NCI-H446 treated with DMSO at 0.1 percent for 48 hours (cell line): ENCODE measurements around the gene IQCM.

Experiments used
- DNase-seq: peaks from one replicate; lab custom pipeline; 2025; lab: John Stamatoyannopoulos, UW

IQCM gene

GRCh38 chr4:149781150-149781549, 34.5 kb downstream of the IQCM start:
- no peak for DNase-seq

GRCh38 chr4:149768477-149768876, 47.2 kb downstream of the IQCM start:
- no peak for DNase-seq

DNA sequence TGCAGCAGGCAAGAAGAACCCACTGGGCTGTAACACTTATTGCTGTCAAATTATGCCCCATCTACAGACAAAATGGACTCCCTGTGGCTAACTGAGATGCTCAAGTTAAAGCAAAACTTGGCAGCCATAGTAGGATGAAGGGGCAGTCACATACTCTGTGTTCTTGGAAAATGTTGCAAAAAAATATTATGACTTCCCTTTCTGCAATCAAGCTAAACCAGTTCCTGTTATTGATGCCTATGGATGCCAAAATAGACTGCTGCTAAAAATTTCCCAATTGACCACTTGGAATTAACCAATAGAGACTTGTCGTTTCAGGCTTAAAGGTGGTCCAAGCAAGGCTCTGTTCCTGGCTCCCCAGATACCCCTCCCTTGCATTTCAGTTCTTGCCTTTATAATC, 49.5 kb downstream of the IQCM start:
- DNase-seq, result no peak

DNA sequence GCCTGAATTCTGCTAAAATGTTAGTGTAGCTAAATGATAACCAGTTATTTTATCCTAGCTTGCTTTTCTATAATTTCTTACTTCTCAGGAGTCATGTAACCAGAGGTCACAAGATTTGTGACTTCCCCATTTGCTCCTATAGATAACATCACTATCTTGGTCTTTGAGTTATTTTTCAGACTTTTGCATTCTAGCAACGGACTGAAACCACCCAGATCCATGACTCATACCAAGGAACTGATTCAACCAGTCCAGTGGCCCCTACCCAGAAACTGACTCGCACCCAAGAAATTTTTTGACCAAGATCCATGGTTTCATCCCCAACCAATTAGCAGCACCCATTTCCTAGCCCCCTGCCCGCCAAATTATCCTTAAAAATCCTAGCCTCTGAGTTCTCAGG, 50.0 kb downstream of the IQCM start:
- DNase-seq, result no peak

DNA sequence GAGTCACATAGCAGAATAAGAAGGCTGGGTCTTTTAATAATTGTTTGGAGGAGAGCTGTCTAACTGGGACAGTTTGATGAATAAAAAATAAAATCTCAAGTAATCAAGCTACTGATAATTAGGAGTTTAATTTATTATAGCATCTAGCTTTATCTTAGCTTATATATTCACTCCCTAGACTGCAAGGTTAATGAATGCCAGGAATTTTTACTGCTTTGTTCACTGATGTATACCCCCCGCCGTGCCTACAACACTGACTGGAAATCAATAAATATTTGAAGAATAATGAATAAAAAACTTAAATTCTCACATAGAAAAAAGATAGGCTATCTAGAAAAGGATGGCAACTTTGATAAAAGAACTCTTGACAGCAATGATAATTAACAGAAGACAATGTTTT, 59.7 kb downstream of the IQCM start:
- DNase-seq, result no peak

GRCh38 chr4:149754526-149754925, 61.1 kb downstream of the IQCM start:
- DNase-seq, result no peak

DNA sequence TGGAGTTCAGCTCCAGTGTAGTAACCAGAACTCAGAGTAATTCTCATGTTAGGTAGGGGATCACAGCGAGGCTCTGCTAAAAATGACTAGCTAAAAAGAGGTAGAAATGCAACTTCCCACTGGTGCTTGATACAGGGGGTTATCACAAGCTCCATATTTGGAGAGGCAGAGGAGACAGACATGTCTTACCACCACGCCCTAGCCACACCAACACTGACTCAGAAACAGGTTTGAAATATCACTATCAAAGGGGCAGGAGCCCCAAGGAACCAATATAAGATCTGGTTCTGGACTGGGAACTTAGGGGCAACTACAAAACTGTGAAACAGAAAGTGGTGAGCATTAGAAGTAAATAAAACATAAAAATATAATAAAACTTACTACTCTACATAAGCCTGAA, 62.9 kb downstream of the IQCM start:
- DNase-seq, result no peak

DNA sequence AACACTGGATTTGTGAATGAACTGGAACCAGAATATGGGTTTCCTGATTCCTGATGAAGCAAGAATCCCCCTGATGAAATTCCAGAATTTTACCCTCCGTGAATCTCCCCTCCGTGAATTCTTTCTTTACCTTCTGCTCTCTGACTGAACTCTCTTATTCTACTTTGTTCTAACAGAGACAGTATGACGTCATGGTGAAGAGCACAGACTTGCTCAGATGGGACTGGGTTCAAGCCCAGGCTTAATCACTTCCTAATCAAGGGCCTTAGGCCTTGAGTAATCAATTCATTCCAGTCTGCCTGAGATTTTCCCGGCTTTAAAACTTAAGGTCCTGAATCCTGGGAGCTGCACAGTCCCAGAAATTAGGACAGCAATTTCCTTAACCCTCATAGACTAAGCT, 64.5 kb downstream of the IQCM start:
- DNase-seq, result no peak

DNA sequence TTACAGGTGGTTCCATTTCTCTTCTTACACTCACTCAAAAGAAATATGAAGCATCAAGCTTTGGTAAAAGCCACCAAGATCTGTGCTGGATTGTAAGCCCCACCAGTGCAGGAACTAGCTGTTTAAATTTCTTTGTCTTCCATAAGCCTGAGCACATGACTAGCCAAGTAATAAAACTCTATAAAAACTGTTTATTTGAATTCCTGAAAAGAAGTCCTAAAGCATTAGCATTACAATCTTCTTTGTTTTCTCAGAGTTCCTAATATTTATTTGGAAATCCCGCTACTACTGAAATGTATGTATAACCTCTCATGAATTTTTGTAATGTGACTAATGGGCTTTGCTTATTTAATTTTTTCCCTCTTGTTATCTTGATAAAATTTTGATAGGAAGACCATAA, 65.9 kb downstream of the IQCM start:
- DNase-seq, result no peak

DNA sequence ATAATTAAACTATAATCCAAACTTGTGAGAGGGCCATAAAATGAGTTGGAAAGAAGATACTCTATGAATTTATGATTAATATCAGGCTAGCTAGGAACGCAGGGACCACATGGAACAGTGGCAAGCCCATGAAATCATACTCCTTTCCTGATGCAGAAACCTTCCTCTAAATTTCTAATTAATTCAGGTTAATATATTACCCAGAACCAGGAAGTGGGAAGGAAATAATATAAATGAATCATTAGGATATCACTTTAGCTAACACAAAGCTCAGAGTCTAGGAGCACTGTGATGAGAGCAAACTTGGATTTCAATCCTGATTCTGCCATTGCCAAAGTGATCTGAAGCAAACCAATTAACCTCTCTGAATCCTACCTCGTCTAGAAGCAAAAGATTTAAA, 68.0 kb downstream of the IQCM start:
- no peak for DNase-seq

DNA sequence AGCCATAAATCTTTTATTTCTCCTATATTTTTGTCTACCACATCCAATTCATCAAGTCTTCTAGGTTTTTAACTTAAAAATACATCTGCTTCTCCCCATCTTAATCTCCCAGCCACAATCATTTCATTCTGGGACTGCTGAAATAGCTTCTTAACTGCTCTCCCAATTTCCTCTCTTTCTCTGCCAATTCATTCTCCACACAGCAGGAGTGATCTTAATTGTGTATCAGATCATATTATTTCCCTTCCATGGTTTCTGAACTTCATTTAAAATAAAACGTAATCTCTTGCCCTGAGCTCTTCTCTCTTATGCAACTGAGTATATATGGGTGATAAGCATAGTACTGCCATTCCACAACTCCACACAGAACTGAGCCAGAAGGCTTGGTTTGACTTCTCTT, 69.4 kb downstream of the IQCM start:
- DNase-seq, result no peak

DNA sequence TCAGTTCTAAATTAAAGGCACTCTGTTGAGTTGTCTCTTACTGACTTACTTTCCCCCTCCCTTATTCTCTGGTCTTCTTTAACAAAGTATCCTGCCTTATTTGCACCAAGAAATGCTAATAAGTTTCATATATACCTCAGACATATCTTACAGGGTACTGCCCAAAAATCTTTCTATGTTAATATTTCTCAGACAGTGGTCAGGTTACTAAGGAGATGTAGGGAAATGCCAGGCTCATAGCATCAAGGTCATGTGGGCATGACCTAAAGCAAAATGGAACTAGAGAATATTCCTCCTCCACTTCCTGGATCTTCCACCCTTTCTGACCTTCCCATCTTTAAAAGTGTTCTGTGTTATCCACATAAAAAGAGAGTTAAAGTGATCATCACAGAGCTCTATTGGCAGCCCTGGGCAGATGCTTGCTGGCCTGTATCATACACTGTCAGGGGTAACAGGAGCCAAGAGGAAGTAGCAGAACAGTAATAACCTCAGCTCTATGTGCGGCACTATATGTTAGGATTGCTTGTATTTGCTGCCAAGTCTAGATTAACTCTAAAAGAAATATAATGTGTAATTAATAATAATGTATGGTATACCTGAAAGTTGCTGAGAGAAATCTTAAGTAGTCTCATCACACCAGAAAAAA, 74.3 kb downstream of the IQCM start:
- no peak for DNase-seq

- DNase-seq, result no peak
Observed at GRCh38 chr4:149738156-149738555, 77.5 kb downstream of the IQCM start.

DNA sequence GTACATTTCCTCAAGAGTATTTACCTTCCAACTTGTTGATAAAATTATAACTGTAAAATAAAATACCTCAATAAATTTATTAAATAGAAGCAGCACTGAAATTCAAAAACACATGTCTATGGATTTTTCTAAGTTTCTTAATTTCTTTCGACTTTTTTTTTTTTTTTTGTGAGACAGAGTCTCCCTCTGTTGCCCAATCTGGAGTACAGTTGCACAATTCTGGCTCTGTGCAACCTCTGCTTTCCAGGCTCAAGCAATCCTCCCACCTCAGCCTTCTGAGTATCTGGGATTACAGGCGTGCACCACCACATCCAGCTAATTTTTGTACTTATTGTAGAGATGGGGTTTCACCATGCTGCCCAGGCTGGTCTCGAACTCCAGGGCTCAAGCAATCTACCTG, 79.8 kb downstream of the IQCM start:
- no peak for DNase-seq

- DNase-seq, result no peak
Observed at GRCh38 chr4:149728444-149728843, 87.2 kb downstream of the IQCM start.

DNA sequence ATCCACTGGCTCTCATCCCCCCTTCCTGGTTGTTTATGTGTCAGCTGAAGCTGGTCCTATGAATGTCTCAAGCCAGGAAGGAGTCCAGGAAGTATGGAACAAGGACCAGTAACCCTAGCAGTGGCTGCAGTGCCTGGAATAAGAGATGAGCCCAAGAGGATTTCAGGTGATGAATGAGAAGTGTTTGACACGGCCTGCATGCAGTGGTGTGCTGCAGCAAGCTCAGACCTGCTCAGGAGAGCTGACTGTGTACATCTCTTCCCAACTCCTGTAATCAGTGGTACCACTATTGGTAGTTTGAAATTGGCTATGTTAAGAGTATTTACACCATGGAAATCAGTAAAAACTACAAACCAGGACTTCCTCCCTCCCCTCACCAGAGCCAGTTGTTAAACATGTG, 88.0 kb downstream of the IQCM start:
- no peak for DNase-seq

DNA sequence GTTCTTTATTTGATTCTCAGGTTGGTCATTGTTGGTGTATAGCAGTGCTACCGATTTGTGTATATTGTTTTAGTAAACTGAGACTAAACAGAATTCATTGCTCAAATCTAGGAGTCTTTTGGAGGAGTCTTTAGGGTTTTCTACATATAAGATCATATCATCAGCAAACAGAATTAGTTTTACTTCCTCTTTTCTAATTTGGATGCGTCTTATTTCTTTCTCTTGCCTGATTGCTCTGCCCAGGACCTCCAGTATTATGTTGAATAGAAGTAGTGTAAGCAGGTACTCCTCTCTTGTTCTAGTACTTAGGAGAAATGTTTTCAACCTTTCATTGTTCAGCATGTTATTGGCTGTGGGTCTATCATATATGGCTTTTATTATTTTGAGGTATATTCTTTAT, 92.6 kb downstream of the IQCM start:
- DNase-seq, result no peak

- DNase-seq, result no peak
Observed at GRCh38 chr4:149719806-149720205, 95.8 kb downstream of the IQCM start.

GRCh38 chr4:149719357-149719756, 96.3 kb downstream of the IQCM start:
- DNase-seq, result no peak

DNA sequence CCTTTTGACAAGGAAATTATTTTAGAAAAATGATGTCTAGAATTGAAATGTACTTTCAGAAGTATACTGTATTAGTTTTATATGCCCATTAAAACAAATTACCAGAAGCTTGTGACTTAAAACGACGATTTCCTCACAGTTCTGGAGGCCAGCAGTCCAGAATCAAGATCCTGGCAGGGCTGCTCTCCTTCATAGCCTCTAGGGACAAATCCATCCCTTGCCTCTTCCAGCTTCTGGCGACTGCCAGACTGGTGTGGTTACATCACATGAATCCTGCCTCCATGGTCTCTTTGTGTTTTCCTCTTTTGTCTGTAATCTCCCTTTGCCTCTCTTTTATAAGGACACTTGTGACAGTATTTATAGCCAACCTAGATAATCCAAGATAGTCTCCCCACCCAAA, 97.1 kb downstream of the IQCM start:
- DNase-seq, result no peak

DNA sequence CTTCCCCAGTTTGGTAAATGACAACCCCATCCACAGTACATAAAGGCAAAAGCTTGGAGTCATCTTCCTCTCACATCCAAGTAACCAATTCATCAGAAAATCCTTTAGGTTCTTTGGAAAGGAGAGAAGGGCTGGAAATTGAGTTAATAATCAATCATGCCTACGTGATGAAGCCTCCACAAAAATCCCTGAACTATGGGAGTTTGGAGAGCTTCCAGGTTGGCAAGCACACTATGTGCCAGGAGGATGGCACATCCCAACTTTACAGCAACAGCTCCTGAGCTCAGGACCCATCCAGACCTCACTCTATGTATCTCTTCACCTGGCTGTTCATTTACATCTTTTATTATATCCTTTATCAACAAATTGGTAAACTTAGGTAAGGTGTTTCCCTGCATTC, 98.9 kb downstream of the IQCM start:
- no peak for DNase-seq

DNA sequence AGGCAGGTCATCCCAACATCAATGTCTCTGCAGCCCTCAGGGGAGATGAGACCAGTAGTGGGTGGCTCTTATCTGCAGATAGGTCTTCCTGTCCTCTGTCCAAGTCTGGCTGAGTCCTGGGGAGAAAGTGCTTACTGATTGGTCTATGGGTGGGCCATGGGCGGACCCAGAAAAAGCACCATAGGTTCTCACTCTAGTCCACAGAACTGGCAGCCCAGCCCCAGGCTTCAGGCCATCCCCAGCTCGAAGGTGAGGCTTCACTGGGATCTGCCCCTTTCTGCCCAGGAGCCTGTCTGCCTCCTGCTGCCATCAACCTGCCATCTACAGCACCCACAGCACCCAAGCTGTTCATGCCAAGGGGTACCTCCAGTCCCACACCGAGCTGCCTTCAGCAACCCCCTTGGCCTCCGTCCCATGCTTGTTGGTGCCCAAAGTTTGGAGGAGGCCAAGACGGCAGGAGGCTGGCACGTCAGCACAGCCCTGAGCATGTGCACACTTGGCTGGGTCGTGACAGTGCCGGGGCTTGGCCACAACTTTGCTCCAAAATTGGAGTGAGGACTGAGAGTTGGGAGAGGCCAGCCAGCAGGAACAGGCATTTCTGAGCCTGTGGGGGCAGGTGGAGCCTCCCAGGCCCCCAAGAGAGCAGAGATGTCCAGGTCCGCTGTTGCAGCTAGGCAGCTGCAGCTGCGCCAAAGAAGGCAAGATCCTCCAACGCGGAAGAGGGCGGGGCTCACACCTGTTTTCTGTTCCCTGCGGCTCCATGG, 99.6 kb downstream of the IQCM start:
- DNase-seq, result no peak

DNA sequence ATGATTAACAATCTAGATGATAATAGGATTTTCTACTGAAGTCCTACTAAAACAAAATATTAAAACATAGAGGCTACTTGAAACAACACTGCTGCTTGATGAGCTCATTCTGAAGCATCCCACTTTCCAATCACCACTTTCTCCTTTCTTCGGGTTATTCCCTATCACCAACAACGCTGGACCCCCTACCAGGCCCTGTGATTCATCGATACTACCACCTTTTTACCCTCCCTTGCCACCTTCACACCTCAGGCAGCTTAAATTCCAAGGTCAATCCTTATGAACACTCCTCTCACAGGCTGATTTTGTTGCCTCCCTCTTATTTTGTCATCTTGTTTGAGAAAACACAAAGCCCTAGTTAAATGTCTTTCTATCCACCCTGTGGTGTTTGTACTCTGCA, 102.6 kb downstream of the IQCM start:
- DNase-seq, result no peak
